Body of pancreas (tissue), 4 donors: Measurements from ENCODE around the gene ARHGEF4. TPM values are rescaled to one million over a fixed set of nuclear protein-coding genes. Genes with fewer than 3 reads are reported as not detected.

Experiments used
- ATAC-seq: fragments of 150-250 bp; one replicate; pipeline ENCODE4 v1.9.1; 2016
- DNase-seq, 4 donors: peaks; one replicate each; pipeline ENCODE4 v3.0.0-alpha.2; 2019
- H3K27ac ChIP-seq, 4 donors: fragments of 200-600 bp; sonication (generic); 1 replicate in 3 of 4; 2 replicates in 1 of 4; pipeline versions ENCODE4 v1.5.1 to v1.6.1; 2016 to 2019; ENCODE audit warnings: mild to moderate bottlenecking in 1 of 4, mixed read lengths in 1 of 4, moderate library complexity in 1 of 4
- H3K27me3 ChIP-seq, 2 donors: fragments of 200-600 bp; sonication (generic); one replicate each; pipeline ENCODE4 v1.6.0; 2016; ENCODE audit warnings: mild to moderate bottlenecking in 1 of 2
- H3K36me3 ChIP-seq, 2 donors: fragments of 200-600 bp; sonication (generic); replicated peaks in 1 of 2; 2 replicates each; pipeline ENCODE4 v1.5.1; 2016; ENCODE audit warnings: low read depth in 2 of 2; ENCODE audit not compliant: insufficient read depth in 1 of 2
- H3K4me1 ChIP-seq: fragments of 200-600 bp; sonication (generic); one replicate; pipeline ENCODE4 v1.6.0; 2016
- H3K4me3 ChIP-seq, 2 donors: fragments of 200-600 bp; sonication (generic); 1 replicate in 1 of 2; 2 replicates in 1 of 2; pipeline ENCODE4 v1.5.1; 2016 to 2019
- H3K9me3 ChIP-seq, 3 donors: fragments of 200-600 bp; sonication (generic); 1 replicate in 2 of 3; 2 replicates in 1 of 3; pipeline ENCODE4 v1.5.1; 2016
- CTCF ChIP-seq, 7 experiments: fragments of 450-650 bp in 4 of 7; fragments of 200-600 bp in 3 of 7; sonication (generic) in 3 of 7; IDR thresholded peaks; one replicate each; pipeline ENCODE4 v1.5.1; 2016 to 2019; ENCODE audit warnings: antibody characterized with exemption in 7 of 7
- POLR2A ChIP-seq, 3 donors: fragments of 450-650 bp; IDR thresholded peaks; one replicate each; pipeline ENCODE4 v1.6.1; 2016; ENCODE audit warnings: antibody characterized with exemption in 3 of 3, mild to moderate bottlenecking in 2 of 3
- WGBS, 2 donors: methylation state at CpG; one replicate each; pipeline ENCODE4 v1.1.5; 2017; 5-methylcytosine and 5-hydroxymethylcytosine counted together
- intact Hi-C: fragments of 100-400 bp; cut with DNase I; formaldehyde crosslinking; loops from one replicate; pipeline ENCODE4 v1.15.1; 2023
- total RNA-seq, 2 donors: library from RNA; depleted of rRNA; stranded (reverse); fragments of >200 nt; gene quantifications; one replicate each; pipeline ENCODE4 v1.1.0, GENCODE V29; 2016

The ARHGEF4 gene
- total RNA-seq, 2 donors from 2014 or later: 28.8 to 39.9 TPM

- peaks cover 8% of the 10 kb centered on the region for H3K4me1 ChIP-seq
- ATAC-seq: no peak
- H3K36me3 ChIP-seq: no peaks in the 10 kb centered on the region
- intact Hi-C loops: no loop called here
- H3K9me3 ChIP-seq: no peaks in the 10 kb centered on the region
- H3K27me3 ChIP-seq: no peaks in the 10 kb centered on the region
- H3K27ac ChIP-seq: no peak overlapping the region
- no peak for DNase-seq
- H3K4me3 ChIP-seq: no peak overlapping the region
- no peak for TF ChIP-seq CTCF (IDR thresholded peaks at IDR 0.05)
- no peak for TF ChIP-seq POLR2A (IDR thresholded peaks at IDR 0.05)
Measured at GRCh38 chr2:131014141-131014540, 177.4 kb downstream of the ARHGEF4 start.

- DNase-seq: no peak
- 88 to 95% methylated on average over 9 to 11 of the region's 11 CpGs for WGBS, 2 donors
Measured at GRCh38 chr2:131015764-131016163, 179.1 kb downstream of the ARHGEF4 start.

GRCh38 chr2:131016826-131017741 is 180.4 kb downstream of the ARHGEF4 start:
- intact Hi-C loops: no loop called here
- peaks cover 8% of the 10 kb centered on the region for H3K4me1 ChIP-seq
- H3K9me3 ChIP-seq: no peaks in the 10 kb centered on the region
- H3K36me3 ChIP-seq: no peaks in the 10 kb centered on the region
- peak; percentile 55 for ATAC-seq
- no peak overlapping the region for H3K4me3 ChIP-seq
- H3K27ac ChIP-seq: no peak overlapping the region
- no peaks in the 10 kb centered on the region for H3K27me3 ChIP-seq
- DNase-seq: peak in 3 of 4 donors; percentile 56 to 73 (median 62)
- 18 to 25% methylated on average over 8 of the region's 8 CpGs for WGBS, 2 donors
- TF ChIP-seq CTCF (IDR thresholded peaks at IDR 0.05) (no peak), POLR2A (IDR thresholded peaks at IDR 0.05) (no peak)

More at GRCh38 chr2:131015764-131016163, 179.1 kb downstream of the ARHGEF4 start:
- H3K9me3 ChIP-seq: no peaks in the 10 kb centered on the region
- intact Hi-C loops: no loop called here
- TF ChIP-seq POLR2A (IDR thresholded peaks at IDR 0.05) (no peak), CTCF (IDR thresholded peaks at IDR 0.05) (no peak)
- no peak for ATAC-seq
- no peaks in the 10 kb centered on the region for H3K27me3 ChIP-seq
- H3K36me3 ChIP-seq: no peaks in the 10 kb centered on the region
- no peak overlapping the region for H3K4me3 ChIP-seq
- no peak overlapping the region for H3K27ac ChIP-seq
- H3K4me1 ChIP-seq: peaks cover 8% of the 10 kb centered on the region

- intact Hi-C loops: no loop called here
- WGBS, 2 donors: 30 to 32% methylated on average over 1 of the region's 1 CpG
- Histone ChIP-seq H3K4me3 (no peak overlapping the region), H3K36me3 (no peaks in the 10 kb centered on the region), H3K9me3 (no peaks in the 10 kb centered on the region), H3K27ac (no peak overlapping the region), H3K27me3 (no peaks in the 10 kb centered on the region), H3K4me1 (no peaks in the 10 kb centered on the region)
- DNase-seq: no peak
- no peak for ATAC-seq
- TF ChIP-seq CTCF (IDR thresholded peaks at IDR 0.05) (no peak), POLR2A (IDR thresholded peaks at IDR 0.05) (no peak)
Measured at GRCh38 chr2:131022731-131023130, 186.0 kb downstream of the ARHGEF4 start.

GRCh38 chr2:131023758-131024157 is 187.0 kb downstream of the ARHGEF4 start:
- intact Hi-C loops: no loop called here
- DNase-seq (no peak), ATAC-seq (no peak)
- H3K4me1 ChIP-seq: no peaks in the 10 kb centered on the region
- TF ChIP-seq CTCF (IDR thresholded peaks at IDR 0.05) (no peak), POLR2A (IDR thresholded peaks at IDR 0.05) (no peak)
- no peak overlapping the region for H3K27ac ChIP-seq
- H3K4me3 ChIP-seq: no peak overlapping the region
- 90 to 92% methylated on average over 1 of the region's 1 CpG for WGBS, 2 donors
- H3K9me3 ChIP-seq: no peaks in the 10 kb centered on the region
- H3K36me3 ChIP-seq: no peaks in the 10 kb centered on the region
- H3K27me3 ChIP-seq: no peaks in the 10 kb centered on the region
